HG02610 (cell line): ENCODE measurements around the gene RAG2.

ENCODE experiments used
- ATAC-seq: cut with Tn5 transposase; IDR thresholded peaks from one replicate; pipeline ENCODE4 v1.9.1; 2021; ENCODE audit warnings: mild to moderate bottlenecking, moderate library complexity; ENCODE audit not compliant: unreplicated experiment

The RAG2 gene

DNA sequence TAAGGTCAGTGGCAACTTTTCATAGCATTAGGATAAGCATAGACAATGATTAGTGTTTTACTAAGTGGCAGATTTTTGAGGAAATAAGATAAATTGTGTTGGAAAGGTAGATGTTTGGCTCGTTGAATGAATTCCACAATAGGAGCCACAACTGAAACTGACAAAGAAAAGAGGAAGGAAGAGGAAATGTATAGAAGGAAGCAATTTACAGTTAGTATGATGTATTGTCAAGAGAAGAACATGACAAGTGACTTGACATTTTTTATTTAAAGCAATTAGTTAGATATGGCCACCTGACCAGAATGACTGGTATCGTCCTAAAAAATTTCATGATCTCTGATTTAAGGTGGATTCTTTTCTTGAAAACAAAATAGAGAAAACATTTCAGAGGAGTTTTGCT is 3.1 kb upstream of the RAG2 start:
- no peak for ATAC-seq

DNA sequence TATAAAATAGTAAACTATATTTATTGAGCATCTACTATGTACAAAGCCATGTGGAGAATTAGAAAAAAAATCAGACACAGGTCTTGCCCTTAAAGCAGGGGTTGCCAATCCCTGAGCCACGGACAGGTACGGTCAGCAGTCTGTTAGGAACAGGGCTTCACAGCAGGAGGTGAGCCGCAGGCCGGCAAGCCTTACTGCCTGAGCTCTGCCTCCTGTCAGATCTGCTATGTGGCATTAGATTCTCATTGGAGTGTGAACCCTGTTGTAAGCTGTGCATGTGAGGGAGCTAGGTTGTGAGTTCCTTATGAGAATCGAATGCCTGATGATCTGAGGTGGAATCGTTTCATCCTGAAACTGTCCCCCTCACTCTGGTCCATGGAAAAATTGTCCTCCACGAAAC is 2.1 kb upstream of the RAG2 start:
- ATAC-seq = no peak

- no peak for ATAC-seq
These were observed 1.2 kb downstream of the RAG2 start for GRCh38 chr11:36596880-36597279.

GRCh38 chr11:36594316-36594989 is 3.6 kb downstream of the RAG2 start, which contains the start of gene IFTAP:
Gene IFTAP, plus strand, starts transcription at chr11:36594502. Its CDS starts 15,602 bp downstream, at chr11:36610104.
- peak; percentile 69 for ATAC-seq

- no peak for ATAC-seq
These were observed 6.6 kb downstream of the RAG2 start for GRCh38 chr11:36591433-36591832.

- ATAC-seq = no peak
These were observed 7.5 kb downstream of the RAG2 start for GRCh38 chr11:36590513-36590912.

DNA sequence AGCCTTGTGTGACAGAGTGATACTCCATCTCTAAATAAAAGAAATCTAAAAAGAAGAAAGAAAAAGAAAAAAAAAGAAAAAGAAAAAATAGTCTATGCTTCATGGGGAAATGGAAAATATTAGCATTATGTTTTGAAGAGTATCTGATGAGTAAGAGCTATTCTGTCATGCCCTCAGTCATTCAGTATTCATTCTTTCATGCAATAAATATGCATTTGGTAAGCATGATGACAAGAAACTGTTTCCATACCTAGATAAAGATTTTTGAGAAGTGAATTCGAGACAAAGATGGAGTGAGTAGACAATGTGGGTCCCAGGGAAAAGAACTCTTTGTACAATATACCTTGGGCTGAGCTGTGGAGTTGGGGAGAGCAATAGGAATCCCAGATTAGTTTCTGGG is 9.9 kb downstream of the RAG2 start:
- no peak for ATAC-seq

DNA sequence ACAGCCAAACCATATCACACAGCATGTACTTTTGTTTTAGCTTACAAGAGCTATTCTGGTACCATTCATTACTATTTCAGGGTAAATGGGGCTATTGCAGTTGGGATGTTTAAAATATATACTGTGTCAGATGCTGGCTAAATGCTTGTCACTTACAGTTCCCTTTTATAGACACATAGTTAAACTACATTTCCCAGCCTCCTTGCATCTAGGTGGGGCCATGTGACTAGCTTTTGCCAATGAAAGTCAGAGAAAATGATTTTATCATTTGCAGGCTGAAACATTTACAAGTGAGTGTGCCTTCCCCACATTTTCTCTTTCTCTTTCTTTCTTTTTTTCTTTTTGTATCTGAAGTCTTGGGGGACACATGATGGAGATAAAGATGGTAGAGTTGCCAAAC is 11.5 kb downstream of the RAG2 start:
- no peak for ATAC-seq

DNA sequence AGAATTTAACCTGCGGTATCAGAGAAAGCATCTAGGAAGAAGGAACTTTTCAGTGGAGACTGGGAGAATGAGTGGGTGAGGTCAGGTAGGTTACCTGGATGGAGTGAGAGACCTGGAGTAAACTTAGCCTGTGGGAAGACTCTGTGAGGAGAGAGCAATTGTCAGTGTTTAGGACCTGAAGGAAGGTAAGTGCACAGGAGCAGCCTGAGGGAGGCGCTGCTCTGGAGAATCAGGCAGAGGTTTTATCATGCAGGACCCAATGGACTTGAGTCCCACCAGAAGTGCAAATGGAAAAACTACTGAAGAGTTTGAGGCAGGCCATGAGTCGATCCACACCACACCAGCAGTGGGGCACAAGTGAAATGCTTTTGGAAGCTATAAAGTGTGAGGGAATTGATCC is 14.4 kb downstream of the RAG2 start:
- ATAC-seq = no peak

GRCh38 chr11:36581536-36581935 is 16.5 kb downstream of the RAG2 start:
- no peak for ATAC-seq

- no peak for ATAC-seq
These were observed 19.6 kb downstream of the RAG2 start for GRCh38 chr11:36578458-36578857.

DNA sequence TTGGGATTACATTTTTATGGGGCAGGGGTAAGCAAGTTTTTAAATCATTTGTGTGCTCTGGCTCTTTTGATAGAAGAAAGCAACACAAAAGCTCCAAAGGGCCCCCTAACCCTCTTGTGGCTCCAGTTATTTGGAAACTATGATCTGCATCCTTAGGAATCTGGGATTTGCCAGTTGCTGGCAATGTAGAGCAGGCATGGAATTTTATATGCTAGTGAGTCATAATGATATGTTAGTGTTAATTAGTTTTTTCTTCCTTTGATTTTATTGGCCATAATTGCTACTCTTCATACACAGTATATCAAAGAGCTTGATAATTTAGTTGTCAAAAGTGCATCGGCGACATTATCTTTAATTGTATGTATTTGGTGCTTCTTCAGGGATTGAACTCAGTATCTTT is 20.2 kb downstream of the RAG2 start:
- ATAC-seq = no peak

- no peak for ATAC-seq
These were observed 20.7 kb downstream of the RAG2 start for GRCh38 chr11:36577373-36577772.

DNA sequence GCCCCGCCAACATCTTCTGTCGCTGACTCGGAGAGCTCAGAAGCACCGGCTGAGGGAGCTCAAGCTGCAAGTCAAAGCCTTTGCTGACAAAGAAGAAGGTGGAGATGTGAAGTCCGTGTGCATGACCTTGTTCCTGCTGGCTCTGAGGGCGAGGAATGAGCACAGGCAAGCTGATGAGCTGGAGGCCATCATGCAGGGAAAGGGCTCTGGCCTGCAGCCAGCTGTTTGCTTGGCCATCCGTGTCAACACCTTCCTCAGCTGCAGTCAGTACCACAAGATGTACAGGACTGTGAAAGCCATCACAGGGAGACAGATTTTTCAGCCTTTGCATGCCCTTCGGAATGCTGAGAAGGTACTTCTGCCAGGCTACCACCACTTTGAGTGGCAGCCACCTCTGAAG is 23.6 kb downstream of the RAG2 start:
- ATAC-seq = no peak

DNA sequence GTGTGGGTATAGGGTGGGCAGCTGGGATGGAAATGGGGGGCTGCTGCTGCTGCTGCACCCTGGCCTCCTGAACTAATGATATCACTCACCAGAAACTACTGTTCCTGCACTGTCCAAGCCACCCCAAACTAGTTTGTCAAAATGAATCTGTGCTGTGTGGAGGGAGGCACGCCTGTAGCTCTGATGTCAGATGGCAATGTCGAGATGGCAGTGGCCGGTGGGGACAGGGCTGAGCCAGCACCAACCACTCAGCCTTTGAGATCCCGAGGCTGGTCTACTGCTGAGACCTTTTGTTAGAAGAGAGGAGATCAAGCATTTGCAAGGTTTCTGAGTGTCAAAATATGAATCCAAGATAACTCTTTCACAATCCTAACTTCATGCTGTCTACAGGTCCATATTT is 28.9 kb downstream of the RAG2 start:
- ATAC-seq = no peak

DNA sequence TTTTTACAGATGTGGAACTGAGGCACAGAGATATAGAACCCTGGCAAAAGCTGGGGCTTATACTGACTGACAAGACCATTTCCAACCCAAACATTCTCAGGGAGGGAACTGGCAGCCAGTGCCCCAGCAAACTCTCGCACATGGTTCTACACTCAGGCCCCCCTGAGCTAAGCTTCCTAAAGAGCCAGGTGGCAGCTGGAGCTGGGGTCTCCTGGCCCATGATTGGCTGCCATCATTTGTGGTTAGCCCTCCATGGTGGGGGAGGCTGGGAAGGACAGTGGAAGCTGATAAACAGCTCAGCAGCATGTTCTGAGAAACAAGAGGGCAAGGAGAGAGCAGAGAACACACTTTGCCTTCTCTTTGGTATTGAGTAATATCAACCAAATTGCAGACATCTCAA is 30.3 kb downstream of the RAG2 start, which contains the start of gene RAG1:
RAG1 (plus strand) TSS at position 314 of the 400 bp plus-strand sequence. CDS start 5,298 bp downstream, outside the sequence.
- ATAC-seq = no peak

GRCh38 chr11:36566407-36567053 is 31.5 kb downstream of the RAG2 start:
- ATAC-seq = no peak

GRCh38 chr11:36565031-36565610 is 32.9 kb downstream of the RAG2 start:
- no peak for ATAC-seq

DNA sequence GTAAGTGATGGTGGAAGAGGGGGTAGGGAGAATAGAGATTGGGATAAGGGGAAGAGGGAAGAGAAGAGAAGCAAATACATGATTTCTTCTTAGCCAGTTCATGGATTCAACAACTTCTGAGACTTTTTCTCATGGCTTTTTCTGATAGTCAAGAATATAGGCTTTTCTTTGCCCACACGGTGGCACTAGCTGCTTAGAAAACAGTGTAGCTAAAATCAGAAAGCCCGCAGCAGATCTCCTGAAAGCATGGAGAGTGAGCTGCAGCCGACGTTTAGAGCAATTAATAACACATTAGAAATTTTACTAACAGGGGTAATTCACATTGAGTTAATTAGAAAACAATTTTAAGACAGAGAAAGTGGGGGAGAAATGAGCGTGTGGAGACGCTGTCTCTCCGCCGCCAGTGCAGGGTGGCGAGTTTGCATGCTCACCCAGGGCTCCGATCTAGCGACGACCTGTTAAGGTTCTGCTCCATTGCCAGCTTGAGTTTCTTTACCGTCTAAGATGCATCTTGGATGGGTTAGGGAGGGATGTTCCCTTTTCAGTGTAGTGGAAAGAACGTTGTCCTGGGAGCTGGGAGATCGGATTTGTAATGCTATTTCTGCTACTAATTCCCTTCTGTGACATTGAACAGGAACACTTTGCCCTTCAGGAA is 33.5 kb downstream of the RAG2 start:
- peak; percentile 71 for ATAC-seq

DNA sequence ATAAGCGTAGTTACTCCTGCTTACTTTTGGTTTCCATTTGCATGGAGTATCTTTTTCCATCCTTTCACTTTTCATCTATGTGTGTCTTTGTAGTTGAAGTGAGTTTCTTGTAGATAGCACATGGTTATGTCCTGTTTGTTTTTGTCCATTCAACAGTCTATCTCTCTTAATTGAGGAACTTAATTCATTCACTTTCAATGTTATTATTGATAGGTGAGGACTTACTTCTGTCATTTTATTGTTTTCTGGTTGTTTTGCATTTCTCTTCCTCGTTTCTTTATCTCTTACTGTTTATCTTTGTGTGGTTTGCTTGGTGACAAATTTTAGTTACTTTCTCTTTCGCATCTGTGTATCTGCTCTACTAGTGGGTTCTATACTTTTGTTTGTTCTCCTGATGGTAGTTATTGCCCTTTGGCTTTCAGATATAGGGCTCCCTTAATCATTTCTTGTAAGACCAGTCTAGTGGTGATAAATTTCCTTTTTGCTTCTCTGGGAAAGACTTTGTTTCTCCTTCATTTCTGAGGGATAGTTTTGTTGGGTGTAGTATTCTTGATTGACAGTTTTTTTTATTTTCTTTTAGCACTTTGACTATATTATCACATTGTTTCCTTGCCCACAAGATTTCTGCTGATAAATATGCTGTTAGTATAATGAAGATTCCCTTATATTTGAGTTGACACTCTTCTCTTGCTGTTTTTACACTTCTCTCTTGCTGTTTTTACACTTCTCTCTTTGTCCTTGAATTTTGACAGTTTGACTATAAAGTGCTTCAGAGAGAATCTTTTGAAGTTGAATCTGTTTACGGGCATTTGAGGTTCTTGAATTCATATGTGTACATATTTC is 39.2 kb downstream of the RAG2 start:
- ATAC-seq = peak; percentile 93

- ATAC-seq = no peak
These were observed 40.0 kb downstream of the RAG2 start for GRCh38 chr11:36557991-36558390.
